Neuronal stem cell (in vitro differentiated cells): ENCODE data around the gene COX4I1.
"Not testable (repeated sequence)": the region's sequence is repeated elsewhere in the genome, so short reads cannot be mapped to it uniquely, and the experiment has no call there.

Source experiments
- DNase-seq: peaks from one replicate; pipeline ENCODE4 v3.0.0-alpha.2; 2013; ENCODE audit warnings: low spot score
- H2AFZ ChIP-seq: one replicate; pipeline ENCODE4 v1.6.1; 2013; ENCODE audit warnings: mild to moderate bottlenecking, low read length, inconsistent platforms
- H2AK5ac ChIP-seq: 2 replicates; pipeline ENCODE4 v1.6.1; 2013; ENCODE audit warnings: low read depth, mild to moderate bottlenecking, inconsistent platforms, low read length, moderate library complexity, mixed read lengths
- H2BK120ac ChIP-seq: 2 replicates; pipeline ENCODE4 v1.6.1; 2013; ENCODE audit warnings: low read depth, mild to moderate bottlenecking, inconsistent platforms, low read length, moderate library complexity, mixed read lengths
- H2BK12ac ChIP-seq: one replicate; pipeline ENCODE4 v1.6.1; 2013; ENCODE audit warnings: low read length, inconsistent platforms
- H2BK15ac ChIP-seq: 2 replicates; pipeline ENCODE4 v1.6.1; 2013; ENCODE audit warnings: mild to moderate bottlenecking, low read length, inconsistent platforms, mixed read lengths
- H2BK5ac ChIP-seq: one replicate; pipeline ENCODE4 v1.6.1; 2013; ENCODE audit warnings: inconsistent platforms, mild to moderate bottlenecking, low read length, moderate library complexity
- H3K14ac ChIP-seq: one replicate; pipeline ENCODE4 v1.6.1; 2013; ENCODE audit warnings: low read length, inconsistent platforms
- H3K18ac ChIP-seq: 2 replicates; pipeline ENCODE4 v1.6.1; 2013; ENCODE audit warnings: low read length, inconsistent platforms
- H3K23ac ChIP-seq: 2 replicates; pipeline ENCODE4 v1.6.1; 2013; ENCODE audit warnings: low read depth, mild to moderate bottlenecking, mixed read lengths, low read length, inconsistent platforms; ENCODE audit not compliant: poor library complexity
- H3K27ac ChIP-seq: replicated peaks from 3 replicates; pipeline ENCODE4 v1.5.1; 2013; ENCODE audit warnings: low read length, inconsistent platforms
- H3K27me3 ChIP-seq, 3 experiments: 2 replicates each; pipeline ENCODE4 v1.6.1; 2013; ENCODE audit warnings: low read length in 3 of 3, mild to moderate bottlenecking in 2 of 3, inconsistent platforms in 1 of 3, low read depth in 1 of 3, mixed read lengths in 1 of 3, moderate library complexity in 1 of 3; ENCODE audit not compliant: control insufficient read depth in 3 of 3, insufficient read depth in 3 of 3
- H3K36me3 ChIP-seq, 2 donors: replicated peaks in 1 of 2; 2 replicates each; pipeline ENCODE4 v1.6.1; 2013; ENCODE audit warnings: low read length in 2 of 2; ENCODE audit not compliant: control insufficient read depth in 2 of 2, insufficient read depth in 2 of 2
- H3K4ac ChIP-seq: 2 replicates; pipeline ENCODE4 v1.6.1; 2013; ENCODE audit warnings: inconsistent platforms, mild to moderate bottlenecking, low read length, moderate library complexity
- H3K4me1 ChIP-seq, 2 donors: 1 replicate in 1 of 2; 2 replicates in 1 of 2; pipeline ENCODE4 v1.6.1; 2013; ENCODE audit warnings: low read length in 2 of 2, low read depth in 1 of 2; ENCODE audit not compliant: control insufficient read depth in 2 of 2, insufficient read depth in 1 of 2
- H3K4me2 ChIP-seq: one replicate; pipeline ENCODE4 v1.6.1; 2013; ENCODE audit warnings: mild to moderate bottlenecking, low read length, inconsistent platforms; ENCODE audit not compliant: insufficient read depth, poor library complexity, severe bottlenecking
- H3K4me3 ChIP-seq, 2 donors: 2 replicates each; pipeline ENCODE4 v1.5.1; 2013; ENCODE audit warnings: low read length in 2 of 2, mild to moderate bottlenecking in 2 of 2, inconsistent platforms in 1 of 2, moderate library complexity in 1 of 2
- H3K79me1 ChIP-seq: one replicate; pipeline ENCODE4 v1.6.1; 2013; ENCODE audit warnings: low read depth, mild to moderate bottlenecking, inconsistent platforms, low read length, moderate library complexity
- H3K9ac ChIP-seq: one replicate; pipeline ENCODE4 v1.6.1; 2013; ENCODE audit warnings: mild to moderate bottlenecking, low read depth, low read length, inconsistent platforms; ENCODE audit not compliant: poor library complexity
- H3K9me3 ChIP-seq, 2 donors: replicated peaks in 1 of 2; 2 replicates each; pipeline versions ENCODE3 to v1.6.1; 2013; ENCODE audit warnings: low read length in 2 of 2, mild to moderate bottlenecking in 2 of 2, inconsistent platforms in 1 of 2, low read depth in 1 of 2, mixed read lengths in 1 of 2, moderate library complexity in 1 of 2; ENCODE audit not compliant: control insufficient read depth in 2 of 2, insufficient read depth in 1 of 2
- H4K8ac ChIP-seq: one replicate; pipeline ENCODE4 v1.6.1; 2013; ENCODE audit warnings: low read depth, mild to moderate bottlenecking, inconsistent platforms, low read length, moderate library complexity
- H4K91ac ChIP-seq: one replicate; pipeline ENCODE4 v1.6.1; 2013; ENCODE audit warnings: low read length, low read depth, mild to moderate bottlenecking, inconsistent platforms; ENCODE audit not compliant: poor library complexity
- WGBS, 2 donors: extraction: QIAGEN DNeasy Blood & Tissue Kit; methylation state at CpG; one replicate each; pipeline ENCODE4 v1.1.7; 2013; ENCODE audit warnings: missing lambda C conversion rate in 2 of 2, mixed read lengths in 1 of 2; ENCODE audit not compliant: insufficient read length in 2 of 2, insufficient replicate concordance in 1 of 2; ENCODE audit errors: extremely low coverage in 2 of 2; 5-methylcytosine and 5-hydroxymethylcytosine counted together

The COX4I1 gene

GRCh38 chr16:85803570-85803969 lies 4.1 kb downstream of the COX4I1 start:
- Histone ChIP-seq H2BK120ac (no peak overlapping the region), H3K9ac (no peak overlapping the region), H2BK15ac (no peak overlapping the region), H3K4ac (no peak overlapping the region), H3K14ac (no peak overlapping the region), H3K4me1 (peaks cover 3 to 4% of the 10 kb centered on the region in 2 donors), H3K79me1 (peaks cover 10% of the 10 kb centered on the region), H3K9me3 (peaks cover 0 to 3% of the 10 kb centered on the region in 2 donors), H3K4me3 (no peak overlapping the region), H3K18ac (no peak overlapping the region), H3K4me2 (no peak overlapping the region), H4K91ac (no peak overlapping the region), H2AK5ac (no peak overlapping the region), H3K27me3 (no peaks in the 10 kb centered on the region), H2AFZ (no peak overlapping the region), H2BK5ac (no peak overlapping the region), H4K8ac (no peak overlapping the region), H2BK12ac (no peak overlapping the region), H3K27ac (no peak overlapping the region), H3K36me3 (peaks cover 30 to 63% of the 10 kb centered on the region in 2 donors), H3K23ac (no peak overlapping the region)
- DNase-seq, result no peak
- no CpG with 5 or more reads among the region's 14 CpGs for WGBS, 2 donors

GRCh38 chr16:85805442-85806045 lies 6.0 kb downstream of the COX4I1 start:
- no peak overlapping the region for H3K4me2 ChIP-seq
- no peak overlapping the region for H3K18ac ChIP-seq
- H3K27me3 ChIP-seq, result no peaks in the 10 kb centered on the region
- no CpG with 5 or more reads among the region's 18 CpGs for WGBS, 2 donors
- peak overlapping the region in 1 of 2 donors; percentile 2 for H3K4me3 ChIP-seq
- H2BK120ac ChIP-seq, result no peak overlapping the region
- peaks cover under 1% of the 10 kb centered on the region for H3K79me1 ChIP-seq
- H3K9ac ChIP-seq, result no peak overlapping the region
- no peak overlapping the region for H2AFZ ChIP-seq
- DNase-seq, result no peak
- no peak overlapping the region for H3K27ac ChIP-seq
- no peak overlapping the region for H4K91ac ChIP-seq
- H3K9me3 ChIP-seq, result peaks cover 0 to 3% of the 10 kb centered on the region in 2 donors
- no peak overlapping the region for H2BK15ac ChIP-seq
- no peak overlapping the region for H3K4ac ChIP-seq
- H3K36me3 ChIP-seq, result peaks cover 30 to 63% of the 10 kb centered on the region in 2 donors
- peaks cover under 1% of the 10 kb centered on the region in 2 donors for H3K4me1 ChIP-seq
- H3K23ac ChIP-seq, result no peak overlapping the region
- H2BK5ac ChIP-seq, result no peak overlapping the region
- H2AK5ac ChIP-seq, result no peak overlapping the region
- no peak overlapping the region for H3K14ac ChIP-seq
- H2BK12ac ChIP-seq, result no peak overlapping the region
- no peak overlapping the region for H4K8ac ChIP-seq

GRCh38 chr16:85806539-85806938 lies 7.0 kb downstream of the COX4I1 start:
- no peak overlapping the region for H3K4me3 ChIP-seq
- no peak overlapping the region for H2AFZ ChIP-seq
- H4K8ac ChIP-seq, result no peak overlapping the region
- H3K9ac ChIP-seq, result peak overlapping the region; percentile 50
- H3K4me2 ChIP-seq, result no peak overlapping the region
- DNase-seq, result no peak
- no peak overlapping the region for H3K4ac ChIP-seq
- H2BK12ac ChIP-seq, result no peak overlapping the region
- no peak overlapping the region for H2BK120ac ChIP-seq
- no CpG with 5 or more reads among the region's 11 CpGs for WGBS, 2 donors
- H3K79me1 ChIP-seq, result no peaks in the 10 kb centered on the region
- no peak overlapping the region for H3K23ac ChIP-seq
- peaks cover 0 to 3% of the 10 kb centered on the region in 2 donors for H3K9me3 ChIP-seq
- peaks cover 28 to 56% of the 10 kb centered on the region in 2 donors for H3K36me3 ChIP-seq
- no peak overlapping the region for H2BK15ac ChIP-seq
- H4K91ac ChIP-seq, result no peak overlapping the region
- no peak overlapping the region for H2AK5ac ChIP-seq
- no peaks in the 10 kb centered on the region for H3K4me1 ChIP-seq
- H3K14ac ChIP-seq, result no peak overlapping the region
- H3K27me3 ChIP-seq, result peaks cover 0 to 3% (median under 1%) of the 10 kb centered on the region in 3 experiments
- H3K27ac ChIP-seq, result no peak overlapping the region
- H3K18ac ChIP-seq, result no peak overlapping the region
- no peak overlapping the region for H2BK5ac ChIP-seq

DNA sequence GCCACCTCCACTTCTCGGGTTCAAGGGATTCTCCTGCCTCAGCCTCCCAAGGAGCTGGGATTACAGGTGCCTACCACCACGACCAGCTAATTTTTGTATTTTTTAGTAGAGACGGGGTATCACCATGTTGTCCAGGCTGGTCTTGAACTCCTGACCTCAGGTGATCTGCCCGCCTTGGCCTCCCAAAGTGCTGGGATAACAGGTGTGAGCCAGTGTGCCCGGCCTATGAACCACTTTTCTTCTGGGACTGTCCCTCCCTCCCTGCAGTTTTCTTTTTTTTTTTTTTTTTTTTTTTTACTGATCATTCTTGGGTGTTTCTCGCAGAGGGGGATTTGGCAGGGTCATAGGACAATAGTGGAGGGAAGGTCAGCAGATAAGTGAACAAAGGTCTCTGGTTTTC lies 7.8 kb downstream of the COX4I1 start:
- not testable (repeated sequence) for H4K91ac ChIP-seq, DNase-seq, H3K14ac ChIP-seq, H2BK15ac ChIP-seq, H3K79me1 ChIP-seq, H2BK12ac ChIP-seq, H3K18ac ChIP-seq, H3K23ac ChIP-seq, H3K27ac ChIP-seq, H3K4me1 ChIP-seq, H3K4me2 ChIP-seq, H4K8ac ChIP-seq, H3K9ac ChIP-seq, H3K4me3 ChIP-seq, H2AK5ac ChIP-seq, H2BK120ac ChIP-seq, H2AFZ ChIP-seq, H2BK5ac ChIP-seq, H3K9me3 ChIP-seq, H3K4ac ChIP-seq
- peaks cover 23 to 48% of the 10 kb centered on the region in 2 donors for H3K36me3 ChIP-seq
- peaks cover 0 to 11% (median 3%) of the 10 kb centered on the region in 3 experiments for H3K27me3 ChIP-seq
- WGBS, 2 donors, result no CpG with 5 or more reads among the region's 6 CpGs
